Upper lobe of left lung (tissue), 6 donors: ENCODE results near the gene GABBR2. TPM values are rescaled to one million over a fixed set of nuclear protein-coding genes. Genes with fewer than 3 reads are reported as not detected.

Source experiments
- ATAC-seq, 2 donors: fragments of 200-7000 bp; cut with Tn5 transposase; one replicate each; pipeline ENCODE4 v1.9.1; 2022; ENCODE audit warnings: mild to moderate bottlenecking in 2 of 2, moderate library complexity in 2 of 2; ENCODE audit not compliant: low FRiP score in 2 of 2
- DNase-seq, 2 donors: peaks; one replicate each; pipeline ENCODE4 v3.0.0-alpha.2; 2019 to 2020
- H3K27ac ChIP-seq, 4 donors: fragments of 200-600 bp; sonication (generic); one replicate each; pipeline ENCODE4 v1.5.1; 2016 to 2019
- H3K27me3 ChIP-seq, 4 donors: fragments of 200-600 bp; sonication (generic); one replicate each; pipeline ENCODE4 v1.5.1; 2017 to 2019
- H3K36me3 ChIP-seq, 4 donors: fragments of 200-600 bp; sonication (generic); one replicate each; pipeline ENCODE4 v1.5.1; 2016 to 2019
- H3K4me1 ChIP-seq, 4 donors: fragments of 200-600 bp; sonication (generic); one replicate each; pipeline ENCODE4 v1.5.1; 2018 to 2019
- H3K4me3 ChIP-seq, 4 donors: fragments of 200-600 bp; sonication (generic); one replicate each; pipeline ENCODE4 v1.5.1; 2017 to 2019; ENCODE audit warnings: mild to moderate bottlenecking in 2 of 4, moderate library complexity in 1 of 4
- H3K9me3 ChIP-seq, 4 donors: fragments of 200-600 bp; sonication (generic); one replicate each; pipeline ENCODE4 v1.5.1; 2018 to 2019
- EP300 ChIP-seq, 4 donors: sonication (generic); formaldehyde crosslinking; IDR thresholded peaks; one replicate each; pipeline ENCODE4 v1.5.1; 2017; ENCODE audit warnings: antibody characterized with exemption in 4 of 4, control low read depth in 2 of 4
- POLR2A ChIP-seq, 4 donors: fragments of 450-650 bp; IDR thresholded peaks; one replicate each; pipeline ENCODE4 v1.5.1; 2016 to 2017; ENCODE audit warnings: antibody characterized with exemption in 4 of 4, mild to moderate bottlenecking in 2 of 4
- POLR2AphosphoS5 ChIP-seq, 2 donors: sonication (generic); formaldehyde crosslinking; IDR thresholded peaks; one replicate each; pipeline ENCODE4 v1.5.1; 2017; ENCODE audit warnings: antibody characterized with exemption in 2 of 2
- WGBS, 2 donors: methylation state at CpG; one replicate each; pipeline ENCODE4 v1.1.5; 2017 to 2018; 5-methylcytosine and 5-hydroxymethylcytosine counted together
- total RNA-seq, 6 donors: library from RNA; depleted of rRNA in 4 of 6; stranded (reverse); fragments of >200 nt in 4 of 6; gene quantifications; one replicate each; pipeline versions ENCODE4 v1.1.0 to v1.2.1, GENCODE V29; 2016 to 2021
- TF ChIP-seq, protein P1 (sequence below), 6 experiments: fragments of 450-650 bp in 4 of 6; fragments of 200-600 bp in 2 of 6; sonication (generic) in 2 of 6; IDR thresholded peaks; one replicate each; pipeline ENCODE4 v1.5.1; 2016 to 2019; ENCODE audit warnings: antibody characterized with exemption in 6 of 6
- donor health status: DM: no; HTN: no; CAD: no; lungs with moderate emphysema.
- donor health status: DM: no; HTN: yes; CAD: no; lungs with severe emphysema.

The GABBR2 gene
- total RNA-seq, 6 donors from 2014 or later, result 0.15 to 1.00 (median 0.81) TPM; not detected in 1

DNA sequence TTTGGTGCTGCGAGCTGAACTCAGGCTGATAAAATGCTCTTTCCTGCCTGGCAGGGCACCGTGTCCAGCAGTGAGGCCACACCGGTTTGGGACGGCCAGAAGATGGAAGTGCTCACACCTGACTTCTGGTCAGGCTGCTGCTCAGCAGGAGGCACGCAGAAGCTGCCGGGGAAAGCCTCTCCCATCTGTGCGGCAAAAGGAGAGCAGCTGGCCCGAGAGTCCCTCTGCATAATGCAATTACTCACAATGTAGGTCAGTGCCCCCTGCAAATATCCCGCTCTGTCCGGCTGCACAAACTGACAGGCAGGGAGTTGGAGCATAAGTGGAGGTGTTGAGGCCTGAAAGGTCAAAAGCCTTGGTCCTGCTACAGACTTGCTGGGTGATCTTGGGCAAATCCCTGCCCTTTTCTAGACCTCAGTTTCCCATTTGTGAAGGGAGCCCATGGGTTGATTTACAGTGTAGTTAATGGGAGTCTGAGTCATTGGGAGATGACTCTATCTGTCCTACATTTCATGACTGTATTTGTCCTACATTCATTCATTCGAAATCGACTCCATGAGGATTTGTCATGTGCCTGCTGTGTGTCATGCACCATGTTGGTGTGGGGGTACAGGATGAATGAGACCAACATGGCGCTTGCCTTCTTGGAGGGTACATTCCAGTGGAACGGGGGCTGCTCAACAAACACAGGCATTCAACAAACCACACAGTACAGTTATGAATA, 391.4 kb downstream of the GABBR2 start:
- Histone ChIP-seq H3K36me3 (no peaks in the 10 kb centered on the region), H3K4me3 (no peak overlapping the region), H3K4me1 (peaks cover 9 to 21% (median 15%) of the 10 kb centered on the region in 4 donors), H3K27me3 (no peaks in the 10 kb centered on the region), H3K27ac (no peak overlapping the region), H3K9me3 (no peaks in the 10 kb centered on the region)
- DNase-seq (no peak), ATAC-seq (no peak)
- 83 to 95% methylated on average over 6 to 14 of the region's 14 CpGs for WGBS, 2 donors
- TF ChIP-seq POLR2AphosphoS5 (IDR thresholded peaks at IDR 0.05) (no peak), POLR2A (IDR thresholded peaks at IDR 0.05) (no peak)
- TF ChIP-seq, protein P1, sequence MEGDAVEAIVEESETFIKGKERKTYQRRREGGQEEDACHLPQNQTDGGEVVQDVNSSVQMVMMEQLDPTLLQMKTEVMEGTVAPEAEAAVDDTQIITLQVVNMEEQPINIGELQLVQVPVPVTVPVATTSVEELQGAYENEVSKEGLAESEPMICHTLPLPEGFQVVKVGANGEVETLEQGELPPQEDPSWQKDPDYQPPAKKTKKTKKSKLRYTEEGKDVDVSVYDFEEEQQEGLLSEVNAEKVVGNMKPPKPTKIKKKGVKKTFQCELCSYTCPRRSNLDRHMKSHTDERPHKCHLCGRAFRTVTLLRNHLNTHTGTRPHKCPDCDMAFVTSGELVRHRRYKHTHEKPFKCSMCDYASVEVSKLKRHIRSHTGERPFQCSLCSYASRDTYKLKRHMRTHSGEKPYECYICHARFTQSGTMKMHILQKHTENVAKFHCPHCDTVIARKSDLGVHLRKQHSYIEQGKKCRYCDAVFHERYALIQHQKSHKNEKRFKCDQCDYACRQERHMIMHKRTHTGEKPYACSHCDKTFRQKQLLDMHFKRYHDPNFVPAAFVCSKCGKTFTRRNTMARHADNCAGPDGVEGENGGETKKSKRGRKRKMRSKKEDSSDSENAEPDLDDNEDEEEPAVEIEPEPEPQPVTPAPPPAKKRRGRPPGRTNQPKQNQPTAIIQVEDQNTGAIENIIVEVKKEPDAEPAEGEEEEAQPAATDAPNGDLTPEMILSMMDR (IDR thresholded peaks at IDR 0.05), result no peak

DNA sequence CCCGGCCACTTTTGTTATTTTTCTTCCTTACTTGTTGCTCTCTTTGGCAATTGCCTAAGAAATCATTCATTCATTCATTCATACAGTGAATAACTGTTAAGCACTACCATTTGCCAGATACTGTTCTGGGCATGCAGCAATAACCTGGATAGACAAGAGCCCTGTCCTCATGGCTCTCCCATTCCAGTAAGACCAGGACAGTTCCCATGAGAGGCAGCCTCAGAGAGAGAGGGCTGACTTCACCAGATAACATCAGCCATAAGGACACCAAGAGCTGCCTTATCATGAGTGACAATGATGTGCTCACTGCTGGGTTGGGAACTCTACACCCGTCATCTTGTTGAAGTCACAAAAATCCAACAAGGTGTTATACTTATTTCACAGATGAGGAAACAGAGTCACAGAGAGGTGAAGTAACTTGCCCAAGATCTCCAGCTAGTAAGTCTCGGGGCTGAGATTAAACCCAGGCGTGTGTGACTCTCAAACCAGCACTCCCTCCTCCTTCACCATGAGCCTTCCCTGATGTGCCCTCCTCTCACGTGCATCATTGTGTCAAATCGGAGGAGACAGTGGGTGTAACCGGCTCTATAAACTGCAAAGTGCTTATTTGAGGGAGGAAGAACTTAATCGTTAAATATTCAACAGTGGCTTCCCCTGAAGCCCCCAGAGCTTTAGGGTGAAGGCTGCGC, 392.1 kb downstream of the GABBR2 start:
- Histone ChIP-seq H3K9me3 (no peaks in the 10 kb centered on the region), H3K4me3 (no peak overlapping the region), H3K36me3 (no peaks in the 10 kb centered on the region), H3K27ac (no peak overlapping the region), H3K27me3 (no peaks in the 10 kb centered on the region), H3K4me1 (peaks cover 9 to 21% (median 15%) of the 10 kb centered on the region in 4 donors)
- DNase-seq (no peak), ATAC-seq (no peak)
- WGBS, 2 donors, result 82 to 91% methylated on average over 8 to 9 of the region's 9 CpGs
- TF ChIP-seq POLR2AphosphoS5 (IDR thresholded peaks at IDR 0.05), result no peak
- TF ChIP-seq POLR2A (IDR thresholded peaks at IDR 0.05), result no peak
- TF ChIP-seq, protein P1 (IDR thresholded peaks at IDR 0.05), result no peak
- no peak for TF ChIP-seq EP300 (IDR thresholded peaks at IDR 0.05)

DNA sequence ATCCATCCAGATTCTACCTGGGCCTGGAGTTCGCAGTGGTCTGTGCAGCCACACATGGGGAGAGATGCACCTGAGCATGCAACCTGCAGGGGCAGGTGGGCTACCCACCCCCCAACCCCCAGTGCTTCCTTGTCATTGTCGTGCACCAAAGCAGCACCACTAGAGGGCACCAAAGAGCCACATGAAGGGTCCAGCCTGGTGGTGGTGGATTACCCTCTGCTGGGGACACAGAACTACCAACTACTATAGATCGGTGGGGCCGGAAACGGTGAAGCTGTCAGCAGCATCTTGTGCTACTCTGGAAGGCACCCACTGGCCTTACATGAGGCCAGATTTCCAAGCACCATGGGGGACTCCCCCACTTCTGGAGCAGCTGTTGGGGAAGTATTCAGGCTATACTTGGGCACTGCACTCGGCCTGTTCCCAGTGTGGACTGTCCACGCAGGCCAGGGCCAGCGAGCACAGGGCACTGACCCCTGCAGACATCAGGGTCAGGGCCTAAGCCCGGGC, 393.1 kb downstream of the GABBR2 start:
- peaks cover 9 to 21% (median 15%) of the 10 kb centered on the region in 4 donors for H3K4me1 ChIP-seq
- no peaks in the 10 kb centered on the region for H3K9me3 ChIP-seq
- peak in 1 of 2 donors; percentile 84 for DNase-seq
- ATAC-seq, result peak; percentile 87 to 89
- H3K27me3 ChIP-seq, result no peaks in the 10 kb centered on the region
- no peak overlapping the region for H3K27ac ChIP-seq
- no peaks in the 10 kb centered on the region for H3K36me3 ChIP-seq
- WGBS, 2 donors, result 3 to 31% methylated on average over 4 to 9 of the region's 9 CpGs
- TF ChIP-seq POLR2A (IDR thresholded peaks at IDR 0.05) (no peak), EP300 (IDR thresholded peaks at IDR 0.05) (no peak), POLR2AphosphoS5 (IDR thresholded peaks at IDR 0.05) (no peak)
- TF ChIP-seq, protein P1 (IDR thresholded peaks at IDR 0.05), result peak; percentile 71 to 94 (median 88)
- no peak overlapping the region for H3K4me3 ChIP-seq

DNA sequence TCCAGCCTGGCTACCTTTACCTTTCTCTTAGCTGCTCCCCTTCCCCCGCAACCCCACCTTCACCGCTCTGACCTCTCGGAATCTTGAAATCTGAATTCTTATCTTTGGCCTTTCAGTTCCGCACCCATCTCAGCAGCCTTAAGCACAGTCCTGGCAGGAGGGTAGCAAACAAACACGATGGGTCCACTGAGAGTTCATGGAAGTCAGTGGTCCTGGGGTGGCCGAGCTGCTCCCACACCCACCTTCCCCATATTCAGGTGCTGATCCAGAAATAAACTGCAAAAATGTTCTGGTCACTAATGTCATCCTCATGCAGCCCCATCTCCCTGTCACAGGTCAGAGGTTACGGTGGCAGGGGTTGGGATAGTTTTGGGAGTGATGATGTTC, 393.7 kb downstream of the GABBR2 start:
- TF ChIP-seq, protein P1 (IDR thresholded peaks at IDR 0.05), result no peak
- TF ChIP-seq POLR2AphosphoS5 (IDR thresholded peaks at IDR 0.05), result no peak
- TF ChIP-seq POLR2A (IDR thresholded peaks at IDR 0.05), result no peak
- no peak for TF ChIP-seq EP300 (IDR thresholded peaks at IDR 0.05)
- no peaks in the 10 kb centered on the region for H3K36me3 ChIP-seq
- no peaks in the 10 kb centered on the region for H3K27me3 ChIP-seq
- WGBS, 2 donors, result 68 to 79% methylated on average over 7 of the region's 7 CpGs
- ATAC-seq (no peak), DNase-seq (no peak)
- peaks cover 9 to 21% (median 15%) of the 10 kb centered on the region in 4 donors for H3K4me1 ChIP-seq
- no peak overlapping the region for H3K27ac ChIP-seq
- no peaks in the 10 kb centered on the region for H3K9me3 ChIP-seq
- H3K4me3 ChIP-seq, result no peak overlapping the region
